ENCODE data around the gene SH3GLB1. TPM values are rescaled to one million over a fixed set of nuclear protein-coding genes. Genes with fewer than 3 reads are reported as not detected.
A peak's percentile ranks its signal among the peaks of the same experiment; 100 is the strongest.

Gene SH3GLB1
- total and polyA plus RNA-seq, 2 of the 13 experiments (the other 11 are each of a cell fraction or from before 2014, with no cell fraction given) = 26.0 to 41.5 TPM

DNA sequence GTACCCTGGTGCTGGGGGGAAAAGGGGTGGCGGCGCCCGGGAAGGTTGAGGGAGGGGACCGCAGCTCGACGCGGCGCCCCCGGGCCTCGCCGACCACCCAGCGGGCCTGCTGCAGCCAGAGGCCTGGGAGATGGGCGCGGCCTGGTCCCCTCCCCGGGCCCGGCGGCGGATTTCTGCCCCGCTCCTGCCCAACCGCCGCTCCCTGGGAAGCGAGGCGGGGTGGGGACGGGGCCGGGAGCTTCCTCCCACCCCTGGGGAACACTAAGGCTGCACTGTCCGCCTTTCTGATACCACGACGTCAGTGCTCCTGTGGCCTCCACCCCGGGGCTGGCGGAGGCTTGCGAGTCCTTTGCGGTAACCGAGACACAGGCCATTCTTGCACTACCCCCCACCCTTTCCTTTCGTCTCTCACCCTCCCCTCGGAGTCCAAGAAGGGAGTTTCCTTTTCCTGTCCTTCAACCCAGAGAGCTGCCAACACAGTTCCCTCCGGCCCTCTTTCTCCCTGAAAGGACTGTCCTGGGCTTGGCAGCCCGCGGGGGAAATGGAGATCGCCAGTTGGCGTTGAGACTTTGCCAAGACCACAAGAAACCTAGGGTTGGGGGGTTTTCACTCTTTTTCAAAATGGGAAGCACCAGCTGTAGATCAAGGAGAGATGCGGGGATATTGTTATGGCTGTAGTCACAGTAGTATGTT is 742 bp downstream of the SH3GLB1 start (continued):
- TF ChIP-seq ZNF343 (CRISPR knock-in tag; IDR thresholded peaks at IDR 0.05) (no peak), ZNF333 (CRISPR knock-in tag; IDR thresholded peaks at IDR 0.05; ENCODE audit: borderline replicate concordance) (no peak), ZBTB7A (CRISPR knock-in tag; IDR thresholded peaks at IDR 0.05) (no peak; the same call in 1 of the 2 replicates), MTF2 (CRISPR knock-in tag; IDR thresholded peaks at IDR 0.05; ENCODE audit: borderline replicate concordance) (no peak; the same call in 1 of the 2 replicates), ZNF18 (CRISPR knock-in tag; IDR thresholded peaks at IDR 0.05; ENCODE audit: insufficient replicate concordance) (no peak), ZNF44 (CRISPR knock-in tag; IDR thresholded peaks at IDR 0.05) (no peak), SP5 (CRISPR knock-in tag; IDR thresholded peaks at IDR 0.05; ENCODE audit: borderline replicate concordance, low read depth) (no peak), ZSCAN21 (CRISPR knock-in tag; IDR thresholded peaks at IDR 0.05; ENCODE audit: borderline replicate concordance) (peak; percentile 55), ZNF580 (CRISPR knock-in tag; IDR thresholded peaks at IDR 0.05; ENCODE audit: borderline replicate concordance, low read depth) (no peak), POLR2AphosphoS2 (IDR thresholded peaks at IDR 0.05; ENCODE audit: low read depth, low read length) (no peak), TRAFD1 (CRISPR knock-in tag; IDR thresholded peaks at IDR 0.05; ENCODE audit: borderline replicate concordance) (no peak), ZNF891 (CRISPR knock-in tag; IDR thresholded peaks at IDR 0.05) (no peak), MEIS2 (CRISPR knock-in tag; IDR thresholded peaks at IDR 0.05) (no peak), ZNF260 (CRISPR knock-in tag; IDR thresholded peaks at IDR 0.05; ENCODE audit: borderline replicate concordance, low read depth) (no peak), ZNF30 (CRISPR knock-in tag; IDR thresholded peaks at IDR 0.05) (no peak)
- TF ChIP-seq, protein P1, sequence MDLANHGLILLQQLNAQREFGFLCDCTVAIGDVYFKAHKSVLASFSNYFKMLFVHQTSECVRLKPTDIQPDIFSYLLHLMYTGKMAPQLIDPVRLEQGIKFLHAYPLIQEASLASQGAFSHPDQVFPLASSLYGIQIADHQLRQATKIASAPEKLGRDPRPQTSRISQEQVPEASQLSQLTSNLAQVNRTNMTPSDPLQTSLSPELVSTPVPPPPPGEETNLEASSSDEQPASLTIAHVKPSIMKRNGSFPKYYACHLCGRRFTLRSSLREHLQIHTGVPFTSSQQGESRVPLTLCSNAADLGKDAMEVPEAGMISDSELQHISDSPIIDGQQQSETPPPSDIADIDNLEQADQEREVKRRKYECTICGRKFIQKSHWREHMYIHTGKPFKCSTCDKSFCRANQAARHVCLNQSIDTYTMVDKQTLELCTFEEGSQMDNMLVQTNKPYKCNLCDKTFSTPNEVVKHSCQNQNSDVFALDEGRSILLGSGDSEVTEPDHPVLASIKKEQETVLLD (CRISPR knock-in tag; IDR thresholded peaks at IDR 0.05; ENCODE audit: low read depth) = no peak; the same call in 1 of the 2 replicates
- TF ChIP-seq, protein P2, sequence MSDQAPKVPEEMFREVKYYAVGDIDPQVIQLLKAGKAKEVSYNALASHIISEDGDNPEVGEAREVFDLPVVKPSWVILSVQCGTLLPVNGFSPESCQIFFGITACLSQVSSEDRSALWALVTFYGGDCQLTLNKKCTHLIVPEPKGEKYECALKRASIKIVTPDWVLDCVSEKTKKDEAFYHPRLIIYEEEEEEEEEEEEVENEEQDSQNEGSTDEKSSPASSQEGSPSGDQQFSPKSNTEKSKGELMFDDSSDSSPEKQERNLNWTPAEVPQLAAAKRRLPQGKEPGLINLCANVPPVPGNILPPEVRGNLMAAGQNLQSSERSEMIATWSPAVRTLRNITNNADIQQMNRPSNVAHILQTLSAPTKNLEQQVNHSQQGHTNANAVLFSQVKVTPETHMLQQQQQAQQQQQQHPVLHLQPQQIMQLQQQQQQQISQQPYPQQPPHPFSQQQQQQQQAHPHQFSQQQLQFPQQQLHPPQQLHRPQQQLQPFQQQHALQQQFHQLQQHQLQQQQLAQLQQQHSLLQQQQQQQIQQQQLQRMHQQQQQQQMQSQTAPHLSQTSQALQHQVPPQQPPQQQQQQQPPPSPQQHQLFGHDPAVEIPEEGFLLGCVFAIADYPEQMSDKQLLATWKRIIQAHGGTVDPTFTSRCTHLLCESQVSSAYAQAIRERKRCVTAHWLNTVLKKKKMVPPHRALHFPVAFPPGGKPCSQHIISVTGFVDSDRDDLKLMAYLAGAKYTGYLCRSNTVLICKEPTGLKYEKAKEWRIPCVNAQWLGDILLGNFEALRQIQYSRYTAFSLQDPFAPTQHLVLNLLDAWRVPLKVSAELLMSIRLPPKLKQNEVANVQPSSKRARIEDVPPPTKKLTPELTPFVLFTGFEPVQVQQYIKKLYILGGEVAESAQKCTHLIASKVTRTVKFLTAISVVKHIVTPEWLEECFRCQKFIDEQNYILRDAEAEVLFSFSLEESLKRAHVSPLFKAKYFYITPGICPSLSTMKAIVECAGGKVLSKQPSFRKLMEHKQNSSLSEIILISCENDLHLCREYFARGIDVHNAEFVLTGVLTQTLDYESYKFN (CRISPR knock-in tag; conservative IDR thresholded peaks at IDR 0.05) = no peak
- TF ChIP-seq, protein P3, sequence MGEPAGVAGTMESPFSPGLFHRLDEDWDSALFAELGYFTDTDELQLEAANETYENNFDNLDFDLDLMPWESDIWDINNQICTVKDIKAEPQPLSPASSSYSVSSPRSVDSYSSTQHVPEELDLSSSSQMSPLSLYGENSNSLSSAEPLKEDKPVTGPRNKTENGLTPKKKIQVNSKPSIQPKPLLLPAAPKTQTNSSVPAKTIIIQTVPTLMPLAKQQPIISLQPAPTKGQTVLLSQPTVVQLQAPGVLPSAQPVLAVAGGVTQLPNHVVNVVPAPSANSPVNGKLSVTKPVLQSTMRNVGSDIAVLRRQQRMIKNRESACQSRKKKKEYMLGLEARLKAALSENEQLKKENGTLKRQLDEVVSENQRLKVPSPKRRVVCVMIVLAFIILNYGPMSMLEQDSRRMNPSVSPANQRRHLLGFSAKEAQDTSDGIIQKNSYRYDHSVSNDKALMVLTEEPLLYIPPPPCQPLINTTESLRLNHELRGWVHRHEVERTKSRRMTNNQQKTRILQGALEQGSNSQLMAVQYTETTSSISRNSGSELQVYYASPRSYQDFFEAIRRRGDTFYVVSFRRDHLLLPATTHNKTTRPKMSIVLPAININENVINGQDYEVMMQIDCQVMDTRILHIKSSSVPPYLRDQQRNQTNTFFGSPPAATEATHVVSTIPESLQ (CRISPR knock-in tag; conservative IDR thresholded peaks at IDR 0.05) = no peak
